ENCODE data around the gene SLC35E1. TPM values are rescaled to one million over a fixed set of nuclear protein-coding genes. Genes with fewer than 3 reads are reported as not detected.

SLC35E1 gene
- total and polyA plus RNA-seq, 12 donors = 20.1 to 49.8 (median 37.3) TPM

- H3K27me3 ChIP-seq = no peaks in the 10 kb centered on the region
- no peaks in the 10 kb centered on the region for H3K36me3 ChIP-seq (replicated peaks in 1 of 2)
- intact Hi-C loops (cut with DNase I) = no loop called here
- DNase-seq = no peak
- H3K4me1 ChIP-seq (replicated peaks in 1 of 2) = peaks cover 40 to 89% of the 10 kb centered on the region in 2 donors
- no peaks in the 10 kb centered on the region for H3K9me3 ChIP-seq (replicated peaks in 1 of 3)
- H3K4me3 ChIP-seq = no peak overlapping the region
- peak overlapping the region in 2 of 5 donors; percentile 70 to 80 for H3K27ac ChIP-seq
- 77 to 90% (median 88%) methylated on average over 9 to 11 of the region's 11 CpGs for WGBS, 4 donors
- TF ChIP-seq CTCF (IDR thresholded peaks at IDR 0.05) (no peak), POLR2A (IDR thresholded peaks at IDR 0.05) (no peak)
Measured at GRCh38 chr19:16585808-16586476, 13.7 kb upstream of the SLC35E1 start.

GRCh38 chr19:16585094-16585801, 13.0 kb upstream of the SLC35E1 start:
- Histone ChIP-seq H3K36me3 (replicated peaks in 1 of 2) (no peaks in the 10 kb centered on the region), H3K4me1 (replicated peaks in 1 of 2) (peaks cover 47 to 92% of the 10 kb centered on the region in 2 donors), H3K4me3 (no peak overlapping the region), H3K27ac (peak overlapping the region in 4 of 5 donors; percentile 21 to 80 (median 52)), H3K9me3 (replicated peaks in 1 of 3) (no peaks in the 10 kb centered on the region), H3K27me3 (no peaks in the 10 kb centered on the region)
- 72 to 92% (median 78%) methylated on average over 7 to 13 of the region's 13 CpGs for WGBS, 4 donors
- intact Hi-C loops (cut with DNase I) = no loop called here
- TF ChIP-seq CTCF (IDR thresholded peaks at IDR 0.05) (no peak), POLR2A (IDR thresholded peaks at IDR 0.05) (no peak)
- DNase-seq = no peak

- WGBS, 4 donors = 30 to 47% (median 38%) methylated on average over 14 to 15 of the region's 15 CpGs
- Histone ChIP-seq H3K27me3 (no peaks in the 10 kb centered on the region), H3K4me1 (replicated peaks in 1 of 2) (peaks cover 43 to 90% of the 10 kb centered on the region in 2 donors), H3K9me3 (replicated peaks in 1 of 3) (no peaks in the 10 kb centered on the region), H3K27ac (peak overlapping the region in 4 of 5 donors; percentile 21 to 92 (median 57)), H3K36me3 (replicated peaks in 1 of 2) (no peaks in the 10 kb centered on the region), H3K4me3 (peak overlapping the region in 1 of 4 donors; percentile 17)
- TF ChIP-seq POLR2A (IDR thresholded peaks at IDR 0.05) (peak in 1 of 2 donors; percentile 17), CTCF (IDR thresholded peaks at IDR 0.05) (no peak)
- intact Hi-C loops (cut with DNase I) = no loop called here
- DNase-seq = peak; percentile 65 to 94 (median 72)
Measured at GRCh38 chr19:16584248-16585093, 12.3 kb upstream of the SLC35E1 start.

Data from adrenal gland (tissue), 12 donors.